Transverse colon (tissue), 3 donors: ENCODE results near the gene ANO1.

Source experiments
- CTCF ChIP-seq, 5 experiments: fragments of 200-600 bp in 3 of 5; fragments of 450-650 bp in 2 of 5; sonication (generic) in 3 of 5; IDR thresholded peaks; 1 replicate in 2 of 5; 2 replicates in 3 of 5; pipeline ENCODE4 v1.5.1; 2016 to 2017; ENCODE audit warnings: antibody characterized with exemption in 5 of 5, inconsistent platforms in 3 of 5, mild to moderate bottlenecking in 2 of 5, moderate library complexity in 1 of 5
- POLR2A ChIP-seq: fragments of 450-650 bp; IDR thresholded peaks from one replicate; pipeline ENCODE4 v1.6.1; 2016; ENCODE audit warnings: antibody characterized with exemption, mild to moderate bottlenecking, moderate library complexity

- no peak for TF ChIP-seq CTCF (IDR thresholded peaks at IDR 0.05)
- no peak for TF ChIP-seq POLR2A
Observed at GRCh38 chr11:70138403-70138802, 60.3 kb downstream of the ANO1 start.
